KMS-11 (cell line): ENCODE data around the gene MYBPC3.

Experiments used
- H2AFZ ChIP-seq: fragments of 200-600 bp; sonication (generic); 2 replicates; pipeline ENCODE4 v1.6.1; 2016; ENCODE audit warnings: antibody characterized with exemption, mixed run types, low read depth
- H3K27ac ChIP-seq: fragments of 200-600 bp; sonication (generic); 2 replicates; pipeline ENCODE4 v1.6.1; 2016; ENCODE audit warnings: mild to moderate bottlenecking, mixed run types
- H3K27me3 ChIP-seq: fragments of 200-600 bp; sonication (generic); 2 replicates; pipeline ENCODE4 v1.6.1; 2017; ENCODE audit warnings: mild to moderate bottlenecking, low read depth, mixed run types, moderate library complexity; ENCODE audit not compliant: insufficient read depth
- H3K36me3 ChIP-seq: fragments of 200-600 bp; sonication (generic); 2 replicates; pipeline ENCODE4 v1.6.1; 2017; ENCODE audit warnings: mild to moderate bottlenecking, mixed run types; ENCODE audit not compliant: insufficient read depth
- H3K4me1 ChIP-seq: fragments of 200-600 bp; sonication (generic); 2 replicates; pipeline ENCODE4 v1.6.1; 2016; ENCODE audit warnings: mild to moderate bottlenecking, low read depth, mixed run types; ENCODE audit not compliant: poor library complexity, severe bottlenecking
- H3K4me2 ChIP-seq: fragments of 200-600 bp; sonication (generic); 2 replicates; pipeline ENCODE4 v1.7.0; 2016; ENCODE audit warnings: mild to moderate bottlenecking, mixed run types
- H3K4me3 ChIP-seq: fragments of 200-600 bp; sonication (generic); IDR thresholded peaks from 2 replicates; pipeline ENCODE4 v1.6.1; 2017; ENCODE audit warnings: low read depth, low read length, mixed read lengths; ENCODE audit not compliant: insufficient read depth
- H3K79me2 ChIP-seq: fragments of 200-600 bp; sonication (generic); 2 replicates; pipeline ENCODE4 v1.6.1; 2016; ENCODE audit warnings: low read depth, mixed run types; ENCODE audit not compliant: insufficient read depth
- H3K9ac ChIP-seq: fragments of 200-600 bp; sonication (generic); 2 replicates; pipeline ENCODE4 v1.6.1; 2016; ENCODE audit warnings: mild to moderate bottlenecking, mixed run types
- H4K20me1 ChIP-seq: fragments of 200-600 bp; sonication (generic); 2 replicates; pipeline ENCODE4 v1.6.1; 2016; ENCODE audit warnings: mild to moderate bottlenecking, mixed run types; ENCODE audit not compliant: insufficient read depth
- TF ChIP-seq, protein P1 (sequence below): fragments of 200-600 bp; sonication (generic); conservative IDR thresholded peaks from 2 replicates; pipeline ENCODE4 v1.6.1; 2017; ENCODE audit warnings: low read depth, mild to moderate bottlenecking, antibody characterized with exemption, low read length, moderate library complexity, mixed read lengths

Gene MYBPC3

GRCh38 chr11:47282462-47282861 lies 70.0 kb downstream of the MYBPC3 start:
- Histone ChIP-seq H2AFZ (no peak overlapping the region), H3K4me3 (no peak overlapping the region), H3K4me2 (no peak overlapping the region), H4K20me1 (no peaks in the 10 kb centered on the region), H3K27ac (no peak overlapping the region), H3K9ac (no peak overlapping the region), H3K79me2 (no peaks in the 10 kb centered on the region), H3K36me3 (no peaks in the 10 kb centered on the region; the same call in 1 of the 2 replicates), H3K27me3 (no peaks in the 10 kb centered on the region), H3K4me1 (no peaks in the 10 kb centered on the region)
- TF ChIP-seq, protein P1, sequence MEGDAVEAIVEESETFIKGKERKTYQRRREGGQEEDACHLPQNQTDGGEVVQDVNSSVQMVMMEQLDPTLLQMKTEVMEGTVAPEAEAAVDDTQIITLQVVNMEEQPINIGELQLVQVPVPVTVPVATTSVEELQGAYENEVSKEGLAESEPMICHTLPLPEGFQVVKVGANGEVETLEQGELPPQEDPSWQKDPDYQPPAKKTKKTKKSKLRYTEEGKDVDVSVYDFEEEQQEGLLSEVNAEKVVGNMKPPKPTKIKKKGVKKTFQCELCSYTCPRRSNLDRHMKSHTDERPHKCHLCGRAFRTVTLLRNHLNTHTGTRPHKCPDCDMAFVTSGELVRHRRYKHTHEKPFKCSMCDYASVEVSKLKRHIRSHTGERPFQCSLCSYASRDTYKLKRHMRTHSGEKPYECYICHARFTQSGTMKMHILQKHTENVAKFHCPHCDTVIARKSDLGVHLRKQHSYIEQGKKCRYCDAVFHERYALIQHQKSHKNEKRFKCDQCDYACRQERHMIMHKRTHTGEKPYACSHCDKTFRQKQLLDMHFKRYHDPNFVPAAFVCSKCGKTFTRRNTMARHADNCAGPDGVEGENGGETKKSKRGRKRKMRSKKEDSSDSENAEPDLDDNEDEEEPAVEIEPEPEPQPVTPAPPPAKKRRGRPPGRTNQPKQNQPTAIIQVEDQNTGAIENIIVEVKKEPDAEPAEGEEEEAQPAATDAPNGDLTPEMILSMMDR: no peak
